H1 (cell line): ENCODE data around the gene DNER. TPM values are rescaled to one million over a fixed set of nuclear protein-coding genes. Genes with fewer than 3 reads are reported as not detected.

Experiments used
- CTCF ChIA-PET: fragments of 300-600 bp; sonication (Branson Sonifier 250); formaldehyde crosslinking; loops from one replicate; lab custom pipeline; 2021; ENCODE audit not compliant: partially characterized antibody; lab: Charles Lee
- POLR2A ChIA-PET: fragments of 300-600 bp; sonication (Branson Sonifier 250); formaldehyde crosslinking; loops from one replicate; lab custom pipeline; 2021; ENCODE audit warnings: inconsistent platforms; ENCODE audit not compliant: partially characterized antibody; lab: Charles Lee
- DNase-seq, 2 experiments: peaks; one replicate each; pipeline versions ENCODE4 v3.0.0 to v3.0.0-alpha.2; 2010 to 2022; ENCODE audit warnings: low spot score in 2 of 2, low read depth in 1 of 2, mixed read lengths in 1 of 2
- FAIRE-seq: peaks from 2 replicates; lab custom pipeline; 2011; peaks lifted over from hg19 to GRCh38; lab: Jason Lieb, UNC
- H2AFZ ChIP-seq: 2 replicates; pipeline ENCODE4 v1.8.1; 2012; ENCODE audit warnings: low read length, inconsistent platforms
- H2AK5ac ChIP-seq: 2 replicates; pipeline ENCODE4 v1.6.1; 2013; ENCODE audit warnings: low read depth, low read length
- H2BK120ac ChIP-seq: replicated peaks from 2 replicates; pipeline ENCODE3; 2013; ENCODE audit warnings: low read depth, low read length, inconsistent platforms
- H2BK12ac ChIP-seq: 2 replicates; pipeline ENCODE4 v1.6.1; 2013; ENCODE audit warnings: low read depth, low read length
- H2BK15ac ChIP-seq: 2 replicates; pipeline ENCODE4 v1.6.1; 2013; ENCODE audit warnings: low read length
- H2BK20ac ChIP-seq: 2 replicates; pipeline ENCODE4 v1.6.1; 2013; ENCODE audit warnings: low read length
- H2BK5ac ChIP-seq: 2 replicates; pipeline ENCODE4 v1.6.1; 2013; ENCODE audit warnings: low read depth, low read length
- H3K14ac ChIP-seq: 2 replicates; pipeline ENCODE4 v1.6.1; 2013; ENCODE audit warnings: inconsistent platforms; ENCODE audit not compliant: insufficient read length
- H3K18ac ChIP-seq: 2 replicates; pipeline ENCODE4 v1.6.1; 2013; ENCODE audit warnings: low read length; ENCODE audit errors: extremely low read depth
- H3K23ac ChIP-seq: 2 replicates; pipeline ENCODE4 v1.6.1; 2013; ENCODE audit warnings: inconsistent platforms; ENCODE audit not compliant: insufficient read length
- H3K23me2 ChIP-seq: 2 replicates; pipeline ENCODE4 v1.6.1; 2013; ENCODE audit warnings: low read depth, low read length
- H3K27ac ChIP-seq: 2 replicates; pipeline ENCODE4 v1.6.1; 2011; ENCODE audit warnings: low read depth, low read length, inconsistent platforms
- H3K27me3 ChIP-seq, 4 experiments: replicated peaks in 1 of 4; 1 replicate in 1 of 4; 2 replicates in 3 of 4; pipeline versions ENCODE4 v1.6.1 to v1.8.1; 2011 to 2013; ENCODE audit warnings: low read length in 3 of 4, mild to moderate bottlenecking in 3 of 4, inconsistent platforms in 2 of 4, mixed read lengths in 2 of 4, moderate library complexity in 1 of 4; ENCODE audit not compliant: control insufficient read depth in 3 of 4, insufficient read depth in 3 of 4; ENCODE audit errors: extremely low read depth in 1 of 4
- H3K36me3 ChIP-seq, 4 experiments: 2 replicates each; pipeline versions ENCODE4 v1.6.1 to v1.8.1; 2011 to 2013; ENCODE audit warnings: mild to moderate bottlenecking in 4 of 4, low read length in 3 of 4, moderate library complexity in 2 of 4, control low read depth in 1 of 4, inconsistent platforms in 1 of 4; ENCODE audit not compliant: insufficient read depth in 4 of 4, control insufficient read depth in 2 of 4
- H3K4ac ChIP-seq: replicated peaks from 2 replicates; pipeline ENCODE3; 2013; ENCODE audit warnings: low read length, low read depth, mixed read lengths, inconsistent platforms; ENCODE audit not compliant: insufficient read length
- H3K4me1 ChIP-seq, 4 experiments: replicated peaks in 1 of 4; 1 replicate in 1 of 4; 2 replicates in 3 of 4; pipeline versions ENCODE4 v1.6.1 to v1.8.1; 2011 to 2013; ENCODE audit warnings: low read length in 3 of 4, inconsistent platforms in 2 of 4, mixed read lengths in 1 of 4; ENCODE audit not compliant: insufficient read depth in 4 of 4, control insufficient read depth in 3 of 4
- H3K4me2 ChIP-seq, 2 experiments: 2 replicates each; pipeline versions ENCODE4 v1.6.1 to v1.8.1; 2011 to 2013; ENCODE audit warnings: low read depth in 2 of 2, low read length in 2 of 2, control low read depth in 1 of 2, inconsistent platforms in 1 of 2, mild to moderate bottlenecking in 1 of 2; ENCODE audit not compliant: insufficient read depth in 1 of 2
- H3K4me3 ChIP-seq, 4 experiments: fragments of 200-600, 300-600 bp in 1 of 4; sonication (generic), shearing (Covaris generic), sonication (Bioruptor Twin) in 1 of 4; 2 replicates each; pipeline versions ENCODE4 v1.5.1 to v1.8.1; 2011 to 2016; ENCODE audit warnings: low read length in 4 of 4, low read depth in 3 of 4, control low read depth in 2 of 4, inconsistent platforms in 2 of 4, mild to moderate bottlenecking in 2 of 4, mixed read lengths in 1 of 4, moderate library complexity in 1 of 4; ENCODE audit not compliant: insufficient read depth in 2 of 4; ENCODE audit errors: extremely low read depth in 1 of 4
- H3K56ac ChIP-seq: replicated peaks from 2 replicates; pipeline ENCODE3; 2013; ENCODE audit warnings: low read depth, mild to moderate bottlenecking, mixed read lengths, low read length, inconsistent platforms; ENCODE audit not compliant: insufficient read length
- H3K79me1 ChIP-seq: 2 replicates; pipeline ENCODE4 v1.6.1; 2013; ENCODE audit warnings: low read depth, low read length, control low read depth
- H3K79me2 ChIP-seq, 2 experiments: 2 replicates each; pipeline versions ENCODE4 v1.6.1 to v1.8.1; 2012 to 2013; ENCODE audit warnings: low read length in 2 of 2, mild to moderate bottlenecking in 2 of 2, inconsistent platforms in 1 of 2; ENCODE audit not compliant: insufficient read depth in 2 of 2, control insufficient read depth in 1 of 2
- H3K9ac ChIP-seq, 4 experiments: replicated peaks in 1 of 4; 1 replicate in 1 of 4; 2 replicates in 3 of 4; pipeline versions ENCODE4 v1.6.1 to v1.8.1; 2011 to 2013; ENCODE audit warnings: low read depth in 3 of 4, low read length in 3 of 4, control low read depth in 2 of 4, mild to moderate bottlenecking in 2 of 4, moderate library complexity in 2 of 4, inconsistent platforms in 1 of 4; ENCODE audit errors: extremely low read depth in 1 of 4
- H3K9me3 ChIP-seq, 2 experiments: 2 replicates each; pipeline versions ENCODE4 v1.6.1 to v1.8.1; 2012 to 2013; ENCODE audit warnings: mild to moderate bottlenecking in 2 of 2, moderate library complexity in 2 of 2, control low read depth in 1 of 2, inconsistent platforms in 1 of 2, low read depth in 1 of 2, low read length in 1 of 2, mixed read lengths in 1 of 2; ENCODE audit not compliant: insufficient read depth in 2 of 2
- H4K20me1 ChIP-seq, 2 experiments: replicated peaks in 1 of 2; 2 replicates each; pipeline versions ENCODE3 to v1.8.1; 2011 to 2013; ENCODE audit warnings: inconsistent platforms in 2 of 2, low read length in 2 of 2, mild to moderate bottlenecking in 1 of 2; ENCODE audit not compliant: insufficient read depth in 2 of 2, control insufficient read depth in 1 of 2
- H4K5ac ChIP-seq: 2 replicates; pipeline ENCODE4 v1.6.1; 2013; ENCODE audit warnings: low read length, low read depth, mixed read lengths, inconsistent platforms; ENCODE audit not compliant: insufficient read length
- H4K8ac ChIP-seq: 2 replicates; pipeline ENCODE4 v1.8.0; 2013; ENCODE audit warnings: mild to moderate bottlenecking, moderate library complexity, low read length, inconsistent platforms; ENCODE audit not compliant: insufficient read depth; ENCODE audit errors: extremely low read depth
- H4K91ac ChIP-seq: replicated peaks from 2 replicates; pipeline ENCODE3; 2013; ENCODE audit warnings: low read length, mixed read lengths, inconsistent platforms; ENCODE audit not compliant: insufficient read length
- E2F6 ChIP-seq: IDR thresholded peaks from 2 replicates; pipeline ENCODE4 v1.6.1; 2012; ENCODE audit warnings: inconsistent platforms
- JUND ChIP-seq: IDR thresholded peaks from 2 replicates; pipeline ENCODE4 v1.6.1; 2011; ENCODE audit warnings: mild to moderate bottlenecking, improper control_type of control experiment, low read length
- MAX ChIP-seq: IDR thresholded peaks from 2 replicates; pipeline ENCODE4 v1.6.1; 2012; ENCODE audit warnings: inconsistent platforms
- NANOG ChIP-seq: IDR thresholded peaks from 2 replicates; pipeline ENCODE4 v1.6.1; 2011; ENCODE audit warnings: low read length, low read depth, mild to moderate bottlenecking, inconsistent platforms; ENCODE audit not compliant: insufficient read depth, poor library complexity, severe bottlenecking
- NRF1 ChIP-seq: IDR thresholded peaks from 2 replicates; pipeline ENCODE4 v1.6.1; 2011; ENCODE audit warnings: mild to moderate bottlenecking, low read depth, low read length, improper control_type of control experiment
- POLR2A ChIP-seq, 2 experiments: IDR thresholded peaks; 1 replicate in 1 of 2; 2 replicates in 1 of 2; pipeline ENCODE4 v1.6.1; 2011; ENCODE audit warnings: low read depth in 2 of 2, low read length in 2 of 2, mild to moderate bottlenecking in 2 of 2; ENCODE audit errors: control extremely low read depth in 1 of 2
- WGBS, 2 experiments: shearing (Covaris generic) in 1 of 2; methylation state at CpG; one replicate each; pipeline versions ENCODE4 v1.1.6 to v1.1.7; 2013 to 2015; ENCODE audit warnings: low lambda C conversion rate in 2 of 2, mixed read lengths in 2 of 2, inconsistent platforms in 1 of 2, low coverage in 1 of 2, missing lambda C conversion rate in 1 of 2; ENCODE audit not compliant: insufficient replicate concordance in 2 of 2, insufficient coverage in 1 of 2, insufficient read length in 1 of 2; ENCODE audit errors: extremely low coverage in 1 of 2, missing lambda C conversion rate in 1 of 2; 5-methylcytosine and 5-hydroxymethylcytosine counted together
- polyA plus RNA-seq, 7 experiments: library from polyadenylated mRNA; depleted of rRNA in 3 of 7; stranded (reverse) in 5 of 7; unstranded in 2 of 7; fragments of >200 nt in 5 of 7; fragments of 200-250 nt in 2 of 7; gene quantifications; 1 replicate in 5 of 7; 2 replicates in 1 of 7; 4 replicates in 1 of 7; pipeline versions ENCODE4 v1.2.1 to v1.2.3, GENCODE V29; 2011 to 2013; ENCODE audit warnings: missing spikeins in 2 of 7, mixed read lengths in 2 of 7
- total RNA-seq: library from RNA; stranded (reverse); fragmentation: NEBNext Ultra II Directional; extraction: Animal tissue kit (Norgen Biotek cat#: 25700); gene quantifications from 2 replicates; pipeline ENCODE4 v1.2.1, GENCODE V29; 2021
- TF ChIP-seq, protein P1 (sequence below): IDR thresholded peaks from 2 replicates; pipeline ENCODE4 v1.6.1; 2012; ENCODE audit warnings: low read length, inconsistent platforms

The DNER gene
- total and polyA plus RNA-seq, 2 of the 8 experiments (the other 6 are each of a cell fraction or from before 2014, with no cell fraction given) = 6.8 to 16.3 TPM

- no peaks in the 10 kb centered on the region for H3K79me1 ChIP-seq
- no peak overlapping the region for H3K18ac ChIP-seq
- H2BK15ac ChIP-seq = 0 out of 2 replicates have a peak overlapping the region, but pooled peaks have one; percentile 53
- no peak overlapping the region for H2BK120ac ChIP-seq
- 0 out of 4 replicates have a peak overlapping the region, but pooled peaks of 1 of the 2 experiments have one; percentile 28 for H3K4me2 ChIP-seq
- H2BK20ac ChIP-seq = no peak overlapping the region
- ChIA-PET POLR2A (no interaction called here), CTCF (interaction anchor here (1.0 kb wide), 1 partner anchor 164 kb away, joined by 3 read pairs; no protein-coding TSS in a partner anchor)
- TF ChIP-seq, protein P1, sequence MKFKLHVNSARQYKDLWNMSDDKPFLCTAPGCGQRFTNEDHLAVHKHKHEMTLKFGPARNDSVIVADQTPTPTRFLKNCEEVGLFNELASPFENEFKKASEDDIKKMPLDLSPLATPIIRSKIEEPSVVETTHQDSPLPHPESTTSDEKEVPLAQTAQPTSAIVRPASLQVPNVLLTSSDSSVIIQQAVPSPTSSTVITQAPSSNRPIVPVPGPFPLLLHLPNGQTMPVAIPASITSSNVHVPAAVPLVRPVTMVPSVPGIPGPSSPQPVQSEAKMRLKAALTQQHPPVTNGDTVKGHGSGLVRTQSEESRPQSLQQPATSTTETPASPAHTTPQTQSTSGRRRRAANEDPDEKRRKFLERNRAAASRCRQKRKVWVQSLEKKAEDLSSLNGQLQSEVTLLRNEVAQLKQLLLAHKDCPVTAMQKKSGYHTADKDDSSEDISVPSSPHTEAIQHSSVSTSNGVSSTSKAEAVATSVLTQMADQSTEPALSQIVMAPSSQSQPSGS = 0 out of 2 replicates have a peak, but pooled peaks have one; percentile 32
- TF ChIP-seq POLR2A (IDR thresholded peaks at IDR 0.05; ENCODE audit: control extremely low read depth in 1 of 2, low read depth in 2 of 2, low read length in 2 of 2) (no peak), NANOG (peak; percentile 48), NRF1 (no peak), E2F6 (0 out of 2 replicates have a peak, but pooled peaks have one; percentile 13), JUND (peak; percentile 74), MAX (peak; percentile 53)
- no peak overlapping the region for H4K5ac ChIP-seq
- H3K14ac ChIP-seq = no peak overlapping the region
- no peaks in the 10 kb centered on the region for H3K79me2 ChIP-seq
- no peak overlapping the region for H3K4me3 ChIP-seq
- no peak overlapping the region for H2BK12ac ChIP-seq
- H3K23me2 ChIP-seq = no peaks in the 10 kb centered on the region
- H2AFZ ChIP-seq = no peak overlapping the region
- no peak overlapping the region for H3K27ac ChIP-seq
- no peak overlapping the region for H2BK5ac ChIP-seq
- FAIRE-seq = no peak
- DNase-seq = no peak
- no peak overlapping the region for H2AK5ac ChIP-seq
- H3K9ac ChIP-seq = no peak overlapping the region
- H3K27me3 ChIP-seq = no peaks in the 10 kb centered on the region
- 45% methylated on average over 7 of the region's 7 CpGs; no CpG with 5 or more reads in 1 of the 2 experiments for WGBS, 2 experiments
- no peak overlapping the region for H4K91ac ChIP-seq
- no peak overlapping the region for H3K4ac ChIP-seq
- no peak overlapping the region for H3K56ac ChIP-seq
- no peak overlapping the region for H3K23ac ChIP-seq
- H4K20me1 ChIP-seq = no peaks in the 10 kb centered on the region
- H4K8ac ChIP-seq = no peak overlapping the region
- no peaks in the 10 kb centered on the region; a peak in 2 of 4 replicates for H3K9me3 ChIP-seq
- no peaks in the 10 kb centered on the region for H3K36me3 ChIP-seq
- H3K4me1 ChIP-seq = peaks cover 0 to 13% (median 3%) of the 10 kb centered on the region in 4 experiments; a peak in 4 of 7 replicates
Observed at GRCh38 chr2:229417916-229418315, 296.4 kb downstream of the DNER start.
